Measurements from ENCODE around the gene LRTM2.

The LRTM2 gene

DNA sequence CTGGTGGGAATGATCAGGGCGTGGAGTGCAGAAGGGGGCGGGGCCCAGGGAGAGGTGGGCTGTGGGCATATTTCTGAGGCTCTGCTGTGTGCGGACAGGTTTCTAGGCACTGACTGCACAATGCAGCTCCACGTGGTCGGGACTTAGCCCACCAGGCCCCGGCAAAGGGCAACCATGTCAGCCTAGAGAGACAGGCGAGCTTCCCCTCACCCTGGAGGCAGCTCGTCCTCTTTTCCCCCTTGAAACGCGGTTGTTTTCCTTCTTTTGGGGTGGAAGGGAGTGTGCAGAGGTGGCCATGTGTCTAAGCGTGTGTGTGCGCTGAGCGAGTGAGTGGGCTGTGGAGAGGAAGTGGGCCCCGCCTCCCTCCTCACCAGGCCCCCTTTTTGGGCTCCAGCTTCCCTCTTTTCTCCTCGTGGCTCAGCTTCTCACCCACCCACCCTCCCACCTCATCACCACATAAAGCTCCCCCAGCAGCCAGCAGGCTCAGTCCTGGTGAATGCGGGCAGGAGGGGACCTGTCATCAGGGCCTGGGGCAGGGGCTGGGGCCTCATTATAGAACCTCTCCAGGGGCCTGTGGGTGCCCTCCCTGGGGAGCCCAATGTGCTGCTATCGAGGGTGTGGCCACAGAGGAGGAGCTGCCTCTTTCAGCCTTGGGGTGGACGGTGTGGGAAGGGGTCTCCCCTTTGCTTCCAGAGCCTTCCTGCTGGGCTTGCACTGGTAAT is 22.0 kb downstream of the LRTM2 start:
- Histone ChIP-seq H3K9ac (ENCODE audit: low read length) (no peak overlapping the region), H3K27ac (ENCODE audit: low read depth, low read length) (no peak overlapping the region), H3K27me3 (ENCODE audit: control insufficient read depth in 1 of 2, insufficient read depth in 2 of 2, low read length in 2 of 2) (no peaks in the 10 kb centered on the region), H3K4me1 (ENCODE audit: insufficient read depth, low read length) (no peaks in the 10 kb centered on the region), H3K36me3 (ENCODE audit: insufficient read depth, low read length) (no peaks in the 10 kb centered on the region), H3K9me3 (ENCODE audit: low read length) (no peaks in the 10 kb centered on the region), H3K4me3 (ENCODE audit: low read depth in 1 of 2, low read length in 2 of 2) (no peak overlapping the region)

DNA sequence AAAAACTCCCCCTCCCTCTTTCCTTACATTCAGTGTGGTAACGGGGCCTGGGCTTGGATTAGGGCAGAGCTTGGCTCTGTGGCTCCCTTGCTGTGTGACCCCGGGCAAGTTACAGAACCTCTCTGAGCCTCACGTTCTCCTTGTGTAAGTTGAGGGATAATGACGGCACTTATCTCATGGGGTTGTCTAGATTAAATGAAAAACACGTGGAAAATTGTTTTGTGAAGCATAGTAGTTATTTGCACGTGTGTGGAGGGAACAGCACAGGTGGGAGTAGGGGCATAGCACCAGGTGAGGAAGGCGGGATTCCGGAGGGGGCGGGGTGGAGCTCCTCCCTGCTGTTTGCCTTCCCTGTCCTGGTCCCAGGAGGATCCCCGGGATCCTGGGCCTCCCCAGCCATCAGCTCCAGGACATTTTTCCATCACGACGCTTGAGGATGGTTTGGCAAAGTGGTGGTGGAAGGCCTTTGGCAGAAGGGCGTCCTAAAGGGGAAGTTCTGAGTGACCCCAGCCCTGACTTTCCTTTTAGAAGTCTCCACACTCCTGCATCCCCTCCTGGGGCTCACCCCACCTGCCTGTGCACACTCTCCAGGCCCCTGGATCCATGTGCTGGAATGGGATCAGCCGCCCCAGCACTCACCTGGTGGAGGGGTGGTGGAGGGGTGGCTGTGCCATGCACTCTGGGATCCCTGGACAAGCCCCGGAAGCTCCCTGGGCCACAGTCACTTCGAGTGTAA is 22.7 kb downstream of the LRTM2 start:
- no peaks in the 10 kb centered on the region for H3K27me3 ChIP-seq (ENCODE audit: control insufficient read depth in 1 of 2, insufficient read depth in 2 of 2, low read length in 2 of 2)
- no peak overlapping the region for H3K4me3 ChIP-seq (ENCODE audit: low read depth in 1 of 2, low read length in 2 of 2)
- H3K9ac ChIP-seq (ENCODE audit: low read length): no peak overlapping the region
- H3K9me3 ChIP-seq (ENCODE audit: low read length): no peaks in the 10 kb centered on the region
- H3K27ac ChIP-seq (ENCODE audit: low read depth, low read length): no peak overlapping the region
- H3K36me3 ChIP-seq (ENCODE audit: insufficient read depth, low read length): no peaks in the 10 kb centered on the region
- no peaks in the 10 kb centered on the region for H3K4me1 ChIP-seq (ENCODE audit: insufficient read depth, low read length)

DNA sequence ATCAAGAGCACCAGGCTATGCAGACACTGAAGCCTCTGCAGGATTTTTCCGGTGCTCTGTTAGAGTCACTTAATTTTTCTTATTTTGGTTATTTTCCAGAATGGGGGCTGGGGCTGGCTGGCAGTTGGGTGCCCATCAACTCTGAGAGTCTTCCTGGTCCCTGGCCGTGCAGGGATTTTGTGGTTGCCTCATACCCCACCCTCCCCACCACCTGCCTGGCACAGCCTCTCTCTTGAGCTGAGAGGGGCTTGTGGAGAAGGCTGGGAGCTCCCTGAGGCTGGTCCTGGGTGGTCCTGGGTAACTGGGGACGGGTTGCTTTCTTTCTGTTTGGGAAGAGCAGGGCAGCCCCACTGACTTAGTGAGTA is 23.3 kb downstream of the LRTM2 start:
- Histone ChIP-seq H3K9ac (ENCODE audit: low read length) (no peak overlapping the region), H3K36me3 (ENCODE audit: insufficient read depth, low read length) (no peaks in the 10 kb centered on the region), H3K9me3 (ENCODE audit: low read length) (no peaks in the 10 kb centered on the region), H3K4me1 (ENCODE audit: insufficient read depth, low read length) (no peaks in the 10 kb centered on the region), H3K27ac (ENCODE audit: low read depth, low read length) (no peak overlapping the region), H3K4me3 (ENCODE audit: low read depth in 1 of 2, low read length in 2 of 2) (no peak overlapping the region), H3K27me3 (ENCODE audit: control insufficient read depth in 1 of 2, insufficient read depth in 2 of 2, low read length in 2 of 2) (no peaks in the 10 kb centered on the region)

DNA sequence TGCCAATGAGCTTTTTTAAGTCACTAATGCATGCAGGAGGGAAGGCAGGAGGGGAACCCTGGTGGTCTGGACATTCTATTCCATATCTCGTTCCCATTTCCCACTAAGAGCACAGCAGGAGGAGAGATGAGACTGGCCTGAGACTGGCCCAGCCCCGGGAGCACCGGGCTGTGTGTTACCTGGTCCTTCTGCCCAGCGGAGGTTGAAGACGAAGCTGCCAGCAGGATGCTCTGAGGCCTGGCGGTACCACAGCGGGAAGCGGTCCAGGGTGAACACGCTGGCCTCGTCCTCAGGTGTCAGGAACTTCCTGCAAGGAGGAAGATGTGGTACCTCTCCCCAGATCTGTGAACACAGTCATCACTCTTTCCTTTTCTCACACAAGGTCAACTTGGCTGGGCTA is 23.9 kb downstream of the LRTM2 start:
- no peaks in the 10 kb centered on the region for H3K4me1 ChIP-seq (ENCODE audit: insufficient read depth, low read length)
- H3K36me3 ChIP-seq (ENCODE audit: insufficient read depth, low read length): no peaks in the 10 kb centered on the region
- H3K27me3 ChIP-seq (ENCODE audit: control insufficient read depth in 1 of 2, insufficient read depth in 2 of 2, low read length in 2 of 2): no peaks in the 10 kb centered on the region
- H3K27ac ChIP-seq (ENCODE audit: low read depth, low read length): no peak overlapping the region
- H3K9ac ChIP-seq (ENCODE audit: low read length): no peak overlapping the region
- no peak overlapping the region for H3K4me3 ChIP-seq (ENCODE audit: low read depth in 1 of 2, low read length in 2 of 2)
- H3K9me3 ChIP-seq (ENCODE audit: low read length): no peaks in the 10 kb centered on the region

DNA sequence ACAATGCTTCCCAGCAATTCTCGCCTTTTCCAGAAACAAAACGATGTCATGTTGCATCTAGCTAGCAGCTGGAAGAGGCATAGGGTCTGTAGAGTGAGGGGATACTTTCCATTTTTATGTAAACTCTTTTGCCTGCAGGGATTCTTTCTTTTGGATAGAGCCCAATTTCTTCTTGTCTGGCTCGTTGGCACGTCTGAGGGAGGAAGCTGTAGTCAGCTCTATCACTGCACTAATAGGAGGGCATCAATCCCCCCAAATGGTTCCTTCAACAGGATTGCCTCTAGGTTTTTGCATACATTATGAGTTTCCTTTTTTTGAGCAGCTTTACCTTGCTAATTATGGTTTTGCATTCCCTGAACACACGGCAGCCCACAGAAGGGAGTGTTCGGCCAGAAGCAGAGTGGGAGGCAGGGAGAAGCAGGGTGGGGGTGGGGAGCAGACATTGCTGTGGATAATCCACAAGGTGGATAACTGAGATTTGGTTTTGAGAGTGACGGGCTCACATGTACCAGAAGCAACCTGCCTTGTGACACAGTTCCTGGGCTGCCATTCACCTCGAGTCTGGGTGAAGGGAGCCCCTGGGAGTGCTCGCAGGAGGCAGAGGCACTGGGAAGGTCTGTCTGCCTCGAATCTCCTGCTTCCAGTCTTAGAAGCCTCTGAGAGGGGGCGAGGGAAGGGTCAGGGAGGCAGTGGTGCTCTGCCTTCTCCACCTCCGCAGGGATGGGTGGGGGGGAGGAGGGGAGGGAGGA is 24.5 kb downstream of the LRTM2 start:
- no peaks in the 10 kb centered on the region for H3K27me3 ChIP-seq (ENCODE audit: control insufficient read depth in 1 of 2, insufficient read depth in 2 of 2, low read length in 2 of 2)
- H3K27ac ChIP-seq (ENCODE audit: low read depth, low read length): no peak overlapping the region
- H3K4me1 ChIP-seq (ENCODE audit: insufficient read depth, low read length): no peaks in the 10 kb centered on the region
- H3K9me3 ChIP-seq (ENCODE audit: low read length): no peaks in the 10 kb centered on the region
- no peak overlapping the region for H3K4me3 ChIP-seq (ENCODE audit: low read depth in 1 of 2, low read length in 2 of 2)
- H3K9ac ChIP-seq (ENCODE audit: low read length): no peak overlapping the region
- no peaks in the 10 kb centered on the region for H3K36me3 ChIP-seq (ENCODE audit: insufficient read depth, low read length)

DNA sequence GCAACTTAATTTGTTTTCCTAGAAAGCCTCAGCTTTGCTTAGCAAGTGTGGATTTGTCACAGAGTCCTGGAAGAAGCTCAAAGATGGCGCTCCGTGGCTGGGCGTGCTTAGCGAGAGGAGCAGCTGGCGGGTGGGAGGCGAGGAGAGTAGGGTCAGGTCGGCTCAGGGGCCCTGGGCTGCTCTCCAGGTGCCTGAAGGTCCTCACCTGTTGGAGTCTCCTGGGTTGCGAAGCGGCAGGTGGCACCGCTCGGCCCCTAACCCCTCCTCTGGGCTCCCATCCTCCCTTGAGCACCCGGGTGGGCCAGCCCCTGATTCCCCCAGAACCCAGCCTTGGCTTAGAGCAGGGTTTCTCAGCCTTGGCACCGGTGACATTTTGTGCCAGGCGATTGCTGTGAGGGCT is 25.1 kb downstream of the LRTM2 start:
- no peaks in the 10 kb centered on the region for H3K36me3 ChIP-seq (ENCODE audit: insufficient read depth, low read length)
- no peak overlapping the region for H3K27ac ChIP-seq (ENCODE audit: low read depth, low read length)
- H3K4me3 ChIP-seq (ENCODE audit: low read depth in 1 of 2, low read length in 2 of 2): no peak overlapping the region
- H3K9me3 ChIP-seq (ENCODE audit: low read length): no peaks in the 10 kb centered on the region
- H3K9ac ChIP-seq (ENCODE audit: low read length): no peak overlapping the region
- no peaks in the 10 kb centered on the region for H3K4me1 ChIP-seq (ENCODE audit: insufficient read depth, low read length)
- H3K27me3 ChIP-seq (ENCODE audit: control insufficient read depth in 1 of 2, insufficient read depth in 2 of 2, low read length in 2 of 2): no peaks in the 10 kb centered on the region

DNA sequence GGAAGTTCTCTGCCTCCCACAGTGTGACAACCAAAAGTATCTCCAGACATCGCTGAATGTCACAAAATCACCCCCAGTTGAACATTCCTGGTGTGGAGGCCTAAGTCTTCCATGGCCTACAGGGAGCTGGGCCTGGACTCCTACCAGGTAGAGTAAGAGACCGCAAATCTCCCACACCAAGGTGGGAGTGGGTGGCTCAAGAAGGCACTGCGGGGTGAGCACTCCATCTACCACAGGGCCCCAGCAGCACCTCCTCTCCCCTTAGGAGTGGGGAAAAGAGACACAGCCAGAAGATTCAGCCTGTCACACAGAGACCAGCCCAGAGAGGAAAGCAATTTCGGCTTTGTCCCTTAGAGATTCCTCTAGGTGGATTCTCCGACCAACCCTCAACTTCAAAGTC is 25.5 kb downstream of the LRTM2 start:
- Histone ChIP-seq H3K36me3 (ENCODE audit: insufficient read depth, low read length) (no peaks in the 10 kb centered on the region), H3K9me3 (ENCODE audit: low read length) (no peaks in the 10 kb centered on the region), H3K27ac (ENCODE audit: low read depth, low read length) (no peak overlapping the region), H3K4me1 (ENCODE audit: insufficient read depth, low read length) (no peaks in the 10 kb centered on the region), H3K4me3 (ENCODE audit: low read depth in 1 of 2, low read length in 2 of 2) (no peak overlapping the region), H3K9ac (ENCODE audit: low read length) (no peak overlapping the region), H3K27me3 (ENCODE audit: control insufficient read depth in 1 of 2, insufficient read depth in 2 of 2, low read length in 2 of 2) (no peaks in the 10 kb centered on the region)

DNA sequence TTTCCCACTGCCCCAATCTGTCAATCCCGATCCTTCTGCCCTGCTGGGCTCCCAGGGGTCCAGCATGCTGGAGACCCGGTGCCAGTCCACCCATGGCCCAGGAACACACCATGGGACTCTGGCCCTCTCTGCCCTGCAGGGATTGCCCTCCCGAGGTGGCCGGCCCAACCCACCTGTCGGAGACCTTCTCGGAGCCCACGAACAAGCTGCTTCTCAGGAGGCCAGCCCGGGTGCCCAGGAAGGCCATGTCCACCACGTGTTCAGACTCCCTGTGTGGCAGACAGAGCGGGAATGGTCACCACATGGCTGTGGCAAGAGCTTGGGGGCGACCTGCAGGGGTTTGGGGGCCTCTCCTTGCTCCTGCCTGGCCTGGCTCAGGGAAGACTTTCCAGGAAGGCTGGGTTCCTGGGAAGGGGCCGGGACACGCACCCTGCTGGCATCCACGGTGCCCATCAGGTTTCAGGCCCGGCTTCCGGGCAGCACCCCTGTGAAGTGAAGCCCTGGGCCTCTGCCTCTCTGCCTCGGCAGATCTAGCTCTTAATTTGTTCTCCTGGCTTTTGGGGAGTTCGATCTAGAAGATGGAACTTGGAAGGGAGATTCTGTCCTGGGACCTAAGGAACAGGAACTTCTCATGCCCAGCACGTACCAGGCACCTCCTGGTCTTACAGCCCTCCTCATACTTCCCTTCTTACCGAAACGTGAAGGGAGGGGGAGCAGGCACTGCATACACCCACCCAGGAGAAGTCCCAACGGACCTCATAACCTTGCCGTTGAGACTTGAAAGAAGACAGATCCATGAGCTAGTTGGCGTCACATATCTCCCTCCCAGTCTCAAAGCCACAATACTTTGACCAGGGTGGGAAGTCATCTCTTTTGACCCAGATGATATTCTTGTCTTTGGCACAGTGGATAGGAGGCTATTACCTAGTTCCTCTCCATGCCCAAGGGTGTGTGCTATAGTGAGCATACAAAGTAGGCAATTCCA is 26.3 kb downstream of the LRTM2 start:
- no peaks in the 10 kb centered on the region for H3K9me3 ChIP-seq (ENCODE audit: low read length)
- no peaks in the 10 kb centered on the region for H3K4me1 ChIP-seq (ENCODE audit: insufficient read depth, low read length)
- H3K9ac ChIP-seq (ENCODE audit: low read length): no peak overlapping the region
- no peaks in the 10 kb centered on the region for H3K36me3 ChIP-seq (ENCODE audit: insufficient read depth, low read length)
- H3K27me3 ChIP-seq (ENCODE audit: control insufficient read depth in 1 of 2, insufficient read depth in 2 of 2, low read length in 2 of 2): no peaks in the 10 kb centered on the region
- H3K27ac ChIP-seq (ENCODE audit: low read depth, low read length): no peak overlapping the region
- H3K4me3 ChIP-seq (ENCODE audit: low read depth in 1 of 2, low read length in 2 of 2): no peak overlapping the region

DNA sequence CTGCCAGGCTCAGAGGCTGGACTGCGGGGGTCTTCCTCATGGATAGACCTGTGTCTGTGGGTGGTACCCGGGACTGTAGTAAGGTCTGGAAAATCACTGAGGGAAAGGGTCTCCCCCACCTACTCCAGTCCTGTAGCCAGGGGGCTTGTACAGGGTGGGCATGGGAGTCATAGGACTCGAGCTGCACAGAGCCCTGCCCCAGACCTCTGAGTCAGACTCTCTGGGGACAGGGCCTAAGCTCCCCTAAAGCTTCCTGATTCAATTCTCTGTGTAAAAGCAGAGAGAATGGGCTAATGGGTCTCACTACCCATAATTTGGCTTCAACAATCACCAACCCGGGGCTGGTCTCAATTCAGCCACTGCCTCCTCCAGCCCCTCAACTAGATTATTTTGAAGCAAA is 27.0 kb downstream of the LRTM2 start:
- Histone ChIP-seq H3K4me1 (ENCODE audit: insufficient read depth, low read length) (no peaks in the 10 kb centered on the region), H3K36me3 (ENCODE audit: insufficient read depth, low read length) (no peaks in the 10 kb centered on the region), H3K4me3 (ENCODE audit: low read depth in 1 of 2, low read length in 2 of 2) (no peak overlapping the region), H3K27me3 (ENCODE audit: control insufficient read depth in 1 of 2, insufficient read depth in 2 of 2, low read length in 2 of 2) (no peaks in the 10 kb centered on the region), H3K27ac (ENCODE audit: low read depth, low read length) (no peak overlapping the region), H3K9ac (ENCODE audit: low read length) (no peak overlapping the region), H3K9me3 (ENCODE audit: low read length) (no peaks in the 10 kb centered on the region)

DNA sequence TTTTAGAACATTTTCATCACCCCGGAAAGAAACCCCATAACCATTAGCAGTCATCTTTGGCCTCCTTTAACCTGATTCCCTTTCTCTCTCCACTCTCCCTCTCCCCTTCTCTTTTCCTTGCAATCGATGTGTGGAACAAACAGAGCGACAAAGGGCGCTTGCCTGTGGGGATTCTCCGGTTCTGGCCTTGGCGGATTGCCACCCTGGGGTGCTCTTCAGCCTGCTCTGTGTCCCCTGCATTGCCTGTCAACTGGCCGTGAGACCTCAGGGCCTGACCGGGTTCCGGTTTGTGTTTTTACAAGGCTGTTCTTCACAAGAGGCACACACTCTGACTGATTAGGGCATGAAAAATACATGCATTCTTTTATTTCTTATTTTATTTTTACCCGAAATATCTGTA is 27.8 kb downstream of the LRTM2 start:
- H3K9me3 ChIP-seq (ENCODE audit: low read length): no peaks in the 10 kb centered on the region
- no peak overlapping the region for H3K4me3 ChIP-seq (ENCODE audit: low read depth in 1 of 2, low read length in 2 of 2)
- no peak overlapping the region for H3K27ac ChIP-seq (ENCODE audit: low read depth, low read length)
- no peaks in the 10 kb centered on the region for H3K36me3 ChIP-seq (ENCODE audit: insufficient read depth, low read length)
- no peaks in the 10 kb centered on the region for H3K27me3 ChIP-seq (ENCODE audit: control insufficient read depth in 1 of 2, insufficient read depth in 2 of 2, low read length in 2 of 2)
- no peak overlapping the region for H3K9ac ChIP-seq (ENCODE audit: low read length)
- no peaks in the 10 kb centered on the region for H3K4me1 ChIP-seq (ENCODE audit: insufficient read depth, low read length)

DNA sequence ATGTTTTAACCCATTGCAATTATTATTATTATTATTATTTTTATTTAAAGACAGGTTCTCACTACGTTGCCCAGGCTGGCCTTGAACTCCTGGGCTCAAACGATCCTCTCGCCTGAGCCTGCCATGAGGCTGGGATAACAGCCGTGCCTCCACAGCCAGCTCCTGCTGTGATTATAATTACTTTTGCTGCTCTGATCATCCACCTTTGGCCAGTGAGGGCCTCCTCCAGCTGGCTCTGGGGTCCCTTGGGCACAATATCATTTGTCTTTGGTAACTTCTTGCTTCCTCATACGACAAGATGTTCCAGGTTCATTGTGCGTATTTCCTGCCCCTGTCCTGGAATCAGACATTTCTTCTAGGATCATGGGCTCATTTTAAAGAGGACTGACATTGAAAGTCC is 28.4 kb downstream of the LRTM2 start:
- H3K9me3 ChIP-seq (ENCODE audit: low read length): no peaks in the 10 kb centered on the region
- no peaks in the 10 kb centered on the region for H3K27me3 ChIP-seq (ENCODE audit: control insufficient read depth in 1 of 2, insufficient read depth in 2 of 2, low read length in 2 of 2)
- no peak overlapping the region for H3K9ac ChIP-seq (ENCODE audit: low read length)
- no peak overlapping the region for H3K27ac ChIP-seq (ENCODE audit: low read depth, low read length)
- H3K36me3 ChIP-seq (ENCODE audit: insufficient read depth, low read length): no peaks in the 10 kb centered on the region
- no peaks in the 10 kb centered on the region for H3K4me1 ChIP-seq (ENCODE audit: insufficient read depth, low read length)
- no peak overlapping the region for H3K4me3 ChIP-seq (ENCODE audit: low read depth in 1 of 2, low read length in 2 of 2)
